Gastroesophageal sphincter (tissue), 4 donors: ENCODE data around the gene NR3C2. TPM values are rescaled to one million over a fixed set of nuclear protein-coding genes. Genes with fewer than 3 reads are reported as not detected.

Experiments used
- ATAC-seq: fragments of 150-250 bp; one replicate; pipeline ENCODE4 v1.9.1; 2016; ENCODE audit warnings: mild to moderate bottlenecking, moderate library complexity
- H3K27ac ChIP-seq, 4 donors: fragments of 200-600 bp; sonication (generic) in 3 of 4; 1 replicate in 3 of 4; 2 replicates in 1 of 4; pipeline ENCODE4 v1.5.1; 2016 to 2019
- H3K27me3 ChIP-seq: fragments of 200-600 bp; sonication (generic); one replicate; pipeline ENCODE4 v1.5.1; 2019
- H3K36me3 ChIP-seq, 2 donors: fragments of 200-600 bp; sonication (generic); one replicate each; pipeline ENCODE4 v1.5.1; 2019; ENCODE audit warnings: control low read depth in 1 of 2
- H3K4me1 ChIP-seq, 3 donors: fragments of 200-600 bp; sonication (generic); 1 replicate in 2 of 3; 2 replicates in 1 of 3; pipeline ENCODE4 v1.5.1; 2016 to 2019; ENCODE audit warnings: control low read depth in 2 of 3
- H3K4me3 ChIP-seq, 2 donors: fragments of 200-600 bp; sonication (generic); one replicate each; pipeline ENCODE4 v1.5.1; 2019; ENCODE audit warnings: mild to moderate bottlenecking in 1 of 2, moderate library complexity in 1 of 2
- H3K9me3 ChIP-seq, 3 donors: fragments of 200-600 bp; sonication (generic); one replicate each; pipeline ENCODE4 v1.5.1; 2017 to 2019; ENCODE audit warnings: control low read depth in 2 of 3
- CTCF ChIP-seq, 4 experiments: fragments of 200-600 bp in 2 of 4; fragments of 450-650 bp in 2 of 4; sonication (generic) in 1 of 4; IDR thresholded peaks; one replicate each; pipeline ENCODE4 v1.5.1; 2017 to 2019; ENCODE audit warnings: antibody characterized with exemption in 4 of 4, mild to moderate bottlenecking in 2 of 4, moderate library complexity in 2 of 4
- EP300 ChIP-seq: sonication (generic); formaldehyde crosslinking; IDR thresholded peaks from one replicate; pipeline ENCODE4 v1.6.1; 2017; ENCODE audit warnings: antibody characterized with exemption, mild to moderate bottlenecking
- POLR2A ChIP-seq, 2 donors: fragments of 450-650 bp; IDR thresholded peaks; one replicate each; pipeline ENCODE4 v1.6.1; 2017; ENCODE audit warnings: antibody characterized with exemption in 2 of 2, mild to moderate bottlenecking in 2 of 2, moderate library complexity in 1 of 2
- POLR2AphosphoS5 ChIP-seq: sonication (generic); formaldehyde crosslinking; IDR thresholded peaks from one replicate; pipeline ENCODE4 v1.6.1; 2017; ENCODE audit warnings: antibody characterized with exemption
- WGBS, 2 donors: methylation state at CpG; one replicate each; pipeline ENCODE4 v1.1.5; 2018; ENCODE audit warnings: low coverage in 1 of 2; 5-methylcytosine and 5-hydroxymethylcytosine counted together
- total RNA-seq, 4 donors: library from RNA; depleted of rRNA; stranded (reverse); fragments of >200 nt; gene quantifications; one replicate each; pipeline ENCODE4 v1.1.0, GENCODE V29; 2016

The NR3C2 gene
- 10 to 100 TPM; 11.6 to 15.9 (median 13.9) TPM for total RNA-seq

- Histone ChIP-seq H3K27me3 (no peaks in the 10 kb centered on the region), H3K4me1 (peaks cover 0 to 41% (median 0%) of the 10 kb centered on the region in 3 donors), H3K9me3 (no peaks in the 10 kb centered on the region), H3K4me3 (peak within 1 kb of the TSS; percentile 75 to 94), H3K36me3 (no peaks in the 10 kb centered on the region), H3K27ac (peak within 1 kb of the TSS; percentile 90 to 96 (median 94))
- whole genome bisulfite sequencing, 2 donors = 0 to 1% methylated on average over 1 to 10 of the region's 65 CpGs
- TF ChIP-seq POLR2A (IDR thresholded peaks at IDR 0.05) = peak; percentile 99
- TF ChIP-seq POLR2AphosphoS5 = peak; percentile 99
- no peak for TF ChIP-seq EP300
- TF ChIP-seq CTCF (IDR thresholded peaks at IDR 0.05) = peak in 1 of 4 experiments; percentile 3
- ATAC-seq = peak; percentile 95
Measured at GRCh38 chr4:148441986-148442831, at the start of gene NR3C2. Gene NR3C2, minus strand, starts transcription at chr4:148442414.

DNA sequence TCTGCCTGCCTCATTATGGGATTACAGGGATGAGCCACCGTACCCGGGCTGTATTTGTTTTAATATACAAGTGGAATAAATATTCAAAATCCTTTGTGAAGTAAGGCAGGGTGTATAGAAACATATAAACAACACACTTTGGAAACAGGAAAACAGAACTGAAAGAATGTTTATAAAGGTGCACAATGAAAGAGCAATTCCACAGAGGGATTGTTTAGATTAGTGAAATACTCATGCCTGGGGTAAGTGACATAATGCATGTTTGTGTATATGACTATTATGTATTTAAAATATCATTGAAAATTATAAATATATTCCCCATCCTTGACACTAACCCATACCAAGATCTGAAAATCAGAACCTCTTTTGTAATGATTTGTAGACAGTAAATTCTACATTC, 45.0 kb upstream of the NR3C2 start:
- TF ChIP-seq POLR2AphosphoS5 (no peak), CTCF (IDR thresholded peaks at IDR 0.05) (no peak), POLR2A (IDR thresholded peaks at IDR 0.05) (no peak), EP300 (no peak)
- H3K27ac ChIP-seq = no peak overlapping the region
- no peaks in the 10 kb centered on the region for H3K27me3 ChIP-seq
- H3K36me3 ChIP-seq = no peaks in the 10 kb centered on the region
- 40% methylated on average over 1 of the region's 2 CpGs; no CpG with 5 or more reads in 1 of the 2 donors for WGBS, 2 donors
- H3K4me1 ChIP-seq = no peaks in the 10 kb centered on the region
- peaks cover 0 to 18% (median 0%) of the 10 kb centered on the region in 3 donors for H3K9me3 ChIP-seq
- no peak overlapping the region for H3K4me3 ChIP-seq
- ATAC-seq = no peak

- H3K27ac ChIP-seq = no peak overlapping the region
- H3K4me3 ChIP-seq = no peak overlapping the region
- no peaks in the 10 kb centered on the region for H3K36me3 ChIP-seq
- 69 to 74% methylated on average over 3 of the region's 3 CpGs for WGBS, 2 donors
- no peak for ATAC-seq
- no peaks in the 10 kb centered on the region for H3K4me1 ChIP-seq
- no peaks in the 10 kb centered on the region for H3K27me3 ChIP-seq
- H3K9me3 ChIP-seq = peaks cover 0 to 18% (median 0%) of the 10 kb centered on the region in 3 donors
- TF ChIP-seq EP300 = no peak
- no peak for TF ChIP-seq POLR2AphosphoS5
- no peak for TF ChIP-seq POLR2A (IDR thresholded peaks at IDR 0.05)
- TF ChIP-seq CTCF (IDR thresholded peaks at IDR 0.05) = no peak
Measured at GRCh38 chr4:148481636-148482035, 39.4 kb upstream of the NR3C2 start.

- 73 to 86% methylated on average over 3 of the region's 3 CpGs for WGBS, 2 donors
- no peak for TF ChIP-seq CTCF (IDR thresholded peaks at IDR 0.05)
- no peak for TF ChIP-seq POLR2AphosphoS5
- no peak for TF ChIP-seq POLR2A (IDR thresholded peaks at IDR 0.05)
- no peak for TF ChIP-seq EP300
Measured at GRCh38 chr4:148477276-148477675, 35.1 kb upstream of the NR3C2 start.

GRCh38 chr4:148469938-148470337, 27.7 kb upstream of the NR3C2 start:
- H3K4me3 ChIP-seq = no peak overlapping the region
- TF ChIP-seq POLR2AphosphoS5 = no peak
- no peak for TF ChIP-seq CTCF (IDR thresholded peaks at IDR 0.05)
- no peak for TF ChIP-seq EP300
- TF ChIP-seq POLR2A (IDR thresholded peaks at IDR 0.05) = no peak
- no peak for ATAC-seq
- no peaks in the 10 kb centered on the region for H3K36me3 ChIP-seq
- no peaks in the 10 kb centered on the region for H3K27me3 ChIP-seq
- WGBS, 2 donors = 42 to 68% methylated on average over 2 of the region's 2 CpGs
- no peaks in the 10 kb centered on the region for H3K4me1 ChIP-seq
- H3K9me3 ChIP-seq = peaks cover 0 to 4% (median 0%) of the 10 kb centered on the region in 3 donors
- H3K27ac ChIP-seq = no peak overlapping the region

More at GRCh38 chr4:148477276-148477675, 35.1 kb upstream of the NR3C2 start:
- H3K27me3 ChIP-seq = no peaks in the 10 kb centered on the region
- peaks cover 0 to 8% (median 0%) of the 10 kb centered on the region in 3 donors for H3K9me3 ChIP-seq
- H3K27ac ChIP-seq = no peak overlapping the region
- H3K36me3 ChIP-seq = no peaks in the 10 kb centered on the region
- ATAC-seq = no peak
- H3K4me1 ChIP-seq = no peaks in the 10 kb centered on the region
- no peak overlapping the region for H3K4me3 ChIP-seq
